ENCODE results near the gene SELENOS.
A peak's percentile ranks its signal among the peaks of the same experiment; 100 is the strongest.

The SELENOS gene

GRCh38 chr15:101250873-101251829 is 26.1 kb downstream of the SELENOS start:
- DNase-seq (ENCODE audit: low read depth): no peak

GRCh38 chr15:101250341-101250831 is 26.9 kb downstream of the SELENOS start:
- no peak for DNase-seq (ENCODE audit: low read depth)

- no peak for DNase-seq (ENCODE audit: low read depth)
Measured at GRCh38 chr15:101248274-101248673, 29.0 kb downstream of the SELENOS start.

GRCh38 chr15:101246824-101247745 is 30.2 kb downstream of the SELENOS start:
- no peak for DNase-seq (ENCODE audit: low read depth)

- DNase-seq (ENCODE audit: low read depth): no peak
Measured at GRCh38 chr15:101246391-101246790, 30.9 kb downstream of the SELENOS start.

GRCh38 chr15:101244889-101245668 is 32.2 kb downstream of the SELENOS start:
- DNase-seq (ENCODE audit: low read depth): no peak

- DNase-seq (ENCODE audit: low read depth): no peak
Measured at GRCh38 chr15:101244036-101244781, 33.1 kb downstream of the SELENOS start.

GRCh38 chr15:101243420-101243819 is 33.9 kb downstream of the SELENOS start:
- DNase-seq (ENCODE audit: low read depth): no peak

- no peak for DNase-seq (ENCODE audit: low read depth)
Measured at GRCh38 chr15:101242999-101243336, 34.3 kb downstream of the SELENOS start.

GRCh38 chr15:101242160-101242998 is 34.9 kb downstream of the SELENOS start:
- DNase-seq (ENCODE audit: low read depth): peak; percentile 23

- DNase-seq (ENCODE audit: low read depth): no peak
Measured at GRCh38 chr15:101240358-101240757, 36.9 kb downstream of the SELENOS start.

GRCh38 chr15:101239724-101240136 is 37.6 kb downstream of the SELENOS start:
- no peak for DNase-seq (ENCODE audit: low read depth)

- no peak for DNase-seq (ENCODE audit: low read depth)
Measured at GRCh38 chr15:101237251-101237650, 40.0 kb downstream of the SELENOS start.

- DNase-seq (ENCODE audit: low read depth): no peak
Measured at GRCh38 chr15:101233651-101234280, 43.5 kb downstream of the SELENOS start.

- DNase-seq (ENCODE audit: low read depth): no peak
Measured at GRCh38 chr15:101232677-101233076, 44.6 kb downstream of the SELENOS start.

GRCh38 chr15:101228313-101228712 is 49.0 kb downstream of the SELENOS start:
- no peak for DNase-seq (ENCODE audit: low read depth)

- no peak for DNase-seq (ENCODE audit: low read depth)
Measured at GRCh38 chr15:101225658-101226057, 51.6 kb downstream of the SELENOS start.

Data from stimulated activated CD8-positive, alpha-beta memory T cell treated with anti-CD3 and anti-CD28 coated beads, Interleukin-15, amount 100 ng/mL, for 1 hour (primary cell).